Activated T-cell treated with anti-CD3 and anti-CD28 coated beads, Interleukin-2, amount 50 U/mL, for 72 hours (primary cell): ENCODE results near the gene CCDC188. TPM values are rescaled to one million over a fixed set of nuclear protein-coding genes. Genes with fewer than 3 reads are reported as not detected.

Experiments used
- ATAC-seq, 2 donors: fragments of 150-1000 bp; cut with Tn5 transposase; replicated peaks in 1 of 2; 2 replicates each; pipeline ENCODE4 v1.10.0; 2021; ENCODE audit warnings: moderate library complexity in 2 of 2, mild to moderate bottlenecking in 1 of 2
- DNase-seq, 2 donors: peaks; one replicate each; pipeline ENCODE4 v3.0.0; 2021 to 2022; ENCODE audit warnings: mixed read lengths in 1 of 2
- H3K27ac Mint-ChIP-seq: one replicate; pipeline ENCODE4 v1.8.0; 2022; ENCODE audit warnings: mild to moderate bottlenecking, moderate library complexity, mixed read lengths
- H3K27me3 Mint-ChIP-seq: one replicate; pipeline ENCODE4 v1.8.0; 2022; ENCODE audit warnings: low read depth, mixed read lengths
- H3K36me3 Mint-ChIP-seq, 2 donors: one replicate each; pipeline ENCODE4 v1.8.0; 2022; ENCODE audit warnings: mixed read lengths in 2 of 2, mild to moderate bottlenecking in 1 of 2; ENCODE audit not compliant: insufficient read depth in 2 of 2
- H3K4me1 Mint-ChIP-seq: one replicate; pipeline ENCODE4 v1.8.0; 2022; ENCODE audit warnings: low read depth, mixed read lengths
- H3K4me3 Mint-ChIP-seq, 2 donors: one replicate each; pipeline ENCODE4 v1.8.0; 2022; ENCODE audit warnings: mild to moderate bottlenecking in 2 of 2, mixed read lengths in 2 of 2, moderate library complexity in 2 of 2
- H3K9me3 Mint-ChIP-seq, 2 donors: one replicate each; pipeline ENCODE4 v1.8.0; 2022; ENCODE audit warnings: mixed read lengths in 2 of 2
- total RNA-seq, 2 donors: library from RNA; stranded (reverse); gene quantifications; one replicate each; pipeline ENCODE4 v1.2.3, GENCODE V29; 2022

CCDC188 gene
- total RNA-seq, 2 donors from 2014 or later = not detected

GRCh38 chr22:20145832-20146223 is 5.0 kb downstream of the CCDC188 start:
- Mint-ChIP-seq H3K4me3 (no peak overlapping the region), H3K27ac (no peak overlapping the region), H3K4me1 (no peaks in the 10 kb centered on the region), H3K9me3 (no peaks in the 10 kb centered on the region), H3K36me3 (no peaks in the 10 kb centered on the region), H3K27me3 (no peaks in the 10 kb centered on the region)
- no peak for ATAC-seq
- DNase-seq = no peak

DNA sequence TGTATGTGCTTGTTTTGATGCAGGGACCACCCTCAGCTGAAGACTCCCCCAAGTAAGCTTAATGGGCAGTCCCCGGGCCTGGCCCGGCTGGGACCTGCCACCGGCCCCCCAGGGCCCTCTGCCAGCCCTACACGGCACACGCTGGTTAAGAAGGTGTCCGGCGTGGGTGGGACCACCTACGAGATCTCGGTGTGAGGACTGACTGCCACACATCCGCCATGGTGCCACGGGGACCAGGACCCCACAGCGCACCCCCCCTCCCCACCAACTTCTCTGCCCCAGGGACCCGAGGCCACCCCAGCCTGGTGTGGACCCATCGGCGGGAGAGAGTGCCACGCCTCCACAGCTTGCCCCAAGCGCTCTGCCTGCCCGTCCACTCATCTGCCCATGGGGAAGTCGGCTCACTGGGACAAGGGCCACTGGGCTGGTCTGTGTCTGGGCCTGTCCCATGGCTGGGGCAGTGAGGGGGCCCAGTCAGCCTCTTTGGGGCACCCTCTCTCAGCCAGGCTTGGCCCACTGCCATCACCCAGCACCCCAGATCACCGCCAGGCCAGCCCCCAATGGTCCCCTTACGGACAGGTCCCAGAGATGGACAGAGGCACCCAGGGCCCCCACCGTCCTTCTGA is 5.5 kb downstream of the CCDC188 start:
- no peaks in the 10 kb centered on the region for H3K36me3 Mint-ChIP-seq
- H3K4me1 Mint-ChIP-seq = no peaks in the 10 kb centered on the region
- no peak overlapping the region for H3K27ac Mint-ChIP-seq
- H3K27me3 Mint-ChIP-seq = no peaks in the 10 kb centered on the region
- no peak overlapping the region for H3K4me3 Mint-ChIP-seq
- no peak for DNase-seq
- no peak for ATAC-seq
- no peaks in the 10 kb centered on the region for H3K9me3 Mint-ChIP-seq

DNA sequence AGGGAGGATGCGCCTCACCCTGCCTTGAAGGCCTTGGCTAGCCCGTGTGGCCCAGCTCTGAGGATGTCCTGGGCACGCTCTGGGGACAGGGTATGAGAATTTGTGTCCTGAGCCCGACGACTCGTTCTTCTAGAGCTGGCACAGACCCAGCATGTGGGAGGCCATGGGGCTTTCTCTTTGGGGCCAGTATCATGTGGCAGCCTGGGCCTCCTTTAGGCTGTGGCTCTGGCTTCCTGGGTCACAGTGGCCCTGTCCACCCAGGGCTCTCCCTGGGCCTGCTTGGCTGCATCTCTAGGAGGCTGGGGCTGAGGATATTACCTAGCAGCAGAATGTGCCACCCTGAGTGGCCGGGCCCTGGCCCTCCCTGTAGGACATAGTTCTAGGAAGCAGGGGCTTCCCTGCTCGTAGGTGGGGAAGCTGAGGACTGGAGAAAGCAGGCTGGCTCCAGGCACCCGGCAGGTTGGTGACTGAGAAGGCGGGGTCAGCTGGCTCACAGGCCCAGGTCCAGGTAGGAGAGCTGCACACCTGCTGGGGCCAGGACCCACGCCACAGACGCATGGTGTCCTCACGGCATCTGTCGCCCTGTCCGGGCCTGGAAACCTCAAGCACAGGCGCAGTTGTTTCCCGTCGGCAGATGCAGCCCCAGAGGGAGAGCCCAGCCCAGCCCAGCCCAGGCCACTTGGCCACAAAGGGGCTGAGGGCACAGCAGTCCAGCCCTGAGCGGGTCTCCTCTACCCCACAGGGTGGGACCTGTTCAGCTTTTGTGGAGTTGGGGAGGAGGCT is 6.8 kb downstream of the CCDC188 start:
- DNase-seq (no peak), ATAC-seq (no peak)
- Mint-ChIP-seq H3K9me3 (no peaks in the 10 kb centered on the region), H3K4me1 (no peaks in the 10 kb centered on the region), H3K36me3 (no peaks in the 10 kb centered on the region), H3K27ac (no peak overlapping the region), H3K4me3 (no peak overlapping the region), H3K27me3 (no peaks in the 10 kb centered on the region)

DNA sequence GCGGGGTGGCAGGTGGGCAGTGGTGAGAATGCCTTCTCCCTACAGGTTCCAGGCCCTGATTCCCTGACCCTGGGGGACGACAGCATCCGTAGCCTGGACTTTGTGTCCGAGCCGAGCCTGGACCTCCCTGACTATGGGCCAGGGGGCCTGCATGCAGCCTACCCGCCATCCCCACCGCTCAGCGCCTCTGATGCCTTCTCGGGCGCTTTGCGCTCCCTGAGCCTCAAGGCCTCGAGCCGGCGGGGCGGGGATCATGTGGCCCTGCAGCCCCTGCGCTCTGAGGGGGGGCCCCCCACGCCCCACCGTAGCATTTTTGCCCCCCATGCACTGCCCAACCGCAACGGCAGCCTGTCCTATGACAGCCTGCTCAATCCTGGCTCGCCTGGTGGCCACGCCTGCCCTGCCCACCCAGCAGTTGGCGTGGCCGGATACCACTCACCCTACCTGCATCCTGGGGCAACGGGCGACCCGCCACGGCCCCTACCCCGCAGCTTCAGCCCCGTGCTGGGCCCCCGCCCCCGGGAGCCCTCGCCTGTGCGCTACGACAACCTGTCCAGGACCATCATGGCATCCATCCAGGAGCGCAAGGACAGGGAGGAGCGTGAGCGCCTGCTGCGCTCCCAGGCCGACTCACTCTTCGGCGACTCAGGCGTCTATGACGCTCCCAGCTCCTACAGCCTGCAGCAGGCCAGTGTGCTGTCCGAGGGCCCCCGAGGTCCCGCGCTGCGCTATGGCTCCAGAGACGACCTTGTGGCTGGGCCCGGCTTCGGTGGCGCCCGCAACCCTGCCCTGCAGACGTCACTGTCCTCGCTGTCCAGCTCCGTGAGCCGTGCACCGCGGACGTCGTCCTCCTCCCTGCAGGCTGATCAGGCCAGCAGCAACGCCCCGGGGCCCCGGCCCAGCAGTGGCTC is 7.9 kb downstream of the CCDC188 start:
- H3K27me3 Mint-ChIP-seq = no peaks in the 10 kb centered on the region
- no peaks in the 10 kb centered on the region for H3K9me3 Mint-ChIP-seq
- no peaks in the 10 kb centered on the region for H3K4me1 Mint-ChIP-seq
- DNase-seq (no peak), ATAC-seq (no peak)
- no peak overlapping the region for H3K27ac Mint-ChIP-seq
- H3K4me3 Mint-ChIP-seq = no peak overlapping the region
- no peaks in the 10 kb centered on the region for H3K36me3 Mint-ChIP-seq

DNA sequence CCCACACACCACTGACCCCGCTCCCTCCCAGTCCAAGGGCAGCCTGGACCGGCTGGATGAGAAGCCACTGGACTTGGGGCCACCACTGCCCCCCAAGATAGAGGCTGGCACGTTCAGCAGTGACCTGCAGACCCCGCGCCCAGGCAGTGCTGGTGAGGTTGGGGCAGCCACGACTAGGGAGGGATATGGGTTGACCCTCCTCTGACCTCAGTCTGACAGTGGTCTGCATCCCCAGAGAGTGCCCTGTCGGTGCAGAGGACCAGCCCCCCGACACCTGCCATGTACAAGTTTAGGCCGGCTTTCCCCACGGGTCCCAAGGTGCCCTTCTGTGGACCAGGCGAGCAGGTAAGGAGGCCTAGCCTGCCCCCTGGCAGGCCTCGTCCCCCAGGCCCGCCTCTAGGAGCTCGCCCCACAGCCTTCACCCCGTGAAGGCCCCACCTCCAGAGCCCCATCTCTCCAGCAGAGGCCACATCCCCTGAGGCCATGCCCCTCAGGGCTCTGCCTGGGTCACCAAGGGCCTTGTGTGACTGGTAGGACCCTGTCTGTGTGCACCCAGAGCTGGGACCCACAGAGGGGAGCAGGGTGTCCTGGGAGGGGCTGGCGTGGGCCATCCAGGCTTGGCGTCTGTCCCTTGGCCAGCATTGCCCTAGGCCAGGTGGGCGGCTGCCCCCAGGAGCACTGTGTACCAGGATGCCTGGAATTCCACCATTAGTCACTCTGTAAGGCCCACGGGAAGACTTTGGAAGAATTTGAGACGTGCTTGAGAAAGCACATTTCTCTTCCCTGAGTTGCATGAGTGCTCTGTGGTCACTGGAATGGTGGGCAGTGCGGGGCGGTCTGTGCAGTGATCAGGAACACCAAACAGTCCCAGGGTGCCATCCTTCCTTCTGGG is 9.4 kb downstream of the CCDC188 start:
- DNase-seq (no peak), ATAC-seq (no peak)
- H3K27me3 Mint-ChIP-seq = no peaks in the 10 kb centered on the region
- no peak overlapping the region for H3K4me3 Mint-ChIP-seq
- no peak overlapping the region for H3K27ac Mint-ChIP-seq
- no peaks in the 10 kb centered on the region for H3K36me3 Mint-ChIP-seq
- peaks cover under 1% of the 10 kb centered on the region for H3K4me1 Mint-ChIP-seq
- H3K9me3 Mint-ChIP-seq = no peaks in the 10 kb centered on the region

GRCh38 chr22:20140521-20140964 is 10.3 kb downstream of the CCDC188 start:
- H3K4me3 Mint-ChIP-seq = no peak overlapping the region
- no peak for ATAC-seq
- H3K9me3 Mint-ChIP-seq = no peaks in the 10 kb centered on the region
- H3K36me3 Mint-ChIP-seq = no peaks in the 10 kb centered on the region
- H3K27ac Mint-ChIP-seq = no peak overlapping the region
- no peak for DNase-seq
- no peaks in the 10 kb centered on the region for H3K27me3 Mint-ChIP-seq
- peaks cover 5% of the 10 kb centered on the region for H3K4me1 Mint-ChIP-seq

GRCh38 chr22:20140107-20140445 is 10.8 kb downstream of the CCDC188 start:
- ATAC-seq (no peak), DNase-seq (no peak)
- Mint-ChIP-seq H3K27me3 (no peaks in the 10 kb centered on the region), H3K4me3 (no peak overlapping the region), H3K9me3 (no peaks in the 10 kb centered on the region), H3K27ac (no peak overlapping the region), H3K36me3 (no peaks in the 10 kb centered on the region), H3K4me1 (peaks cover 5% of the 10 kb centered on the region)

DNA sequence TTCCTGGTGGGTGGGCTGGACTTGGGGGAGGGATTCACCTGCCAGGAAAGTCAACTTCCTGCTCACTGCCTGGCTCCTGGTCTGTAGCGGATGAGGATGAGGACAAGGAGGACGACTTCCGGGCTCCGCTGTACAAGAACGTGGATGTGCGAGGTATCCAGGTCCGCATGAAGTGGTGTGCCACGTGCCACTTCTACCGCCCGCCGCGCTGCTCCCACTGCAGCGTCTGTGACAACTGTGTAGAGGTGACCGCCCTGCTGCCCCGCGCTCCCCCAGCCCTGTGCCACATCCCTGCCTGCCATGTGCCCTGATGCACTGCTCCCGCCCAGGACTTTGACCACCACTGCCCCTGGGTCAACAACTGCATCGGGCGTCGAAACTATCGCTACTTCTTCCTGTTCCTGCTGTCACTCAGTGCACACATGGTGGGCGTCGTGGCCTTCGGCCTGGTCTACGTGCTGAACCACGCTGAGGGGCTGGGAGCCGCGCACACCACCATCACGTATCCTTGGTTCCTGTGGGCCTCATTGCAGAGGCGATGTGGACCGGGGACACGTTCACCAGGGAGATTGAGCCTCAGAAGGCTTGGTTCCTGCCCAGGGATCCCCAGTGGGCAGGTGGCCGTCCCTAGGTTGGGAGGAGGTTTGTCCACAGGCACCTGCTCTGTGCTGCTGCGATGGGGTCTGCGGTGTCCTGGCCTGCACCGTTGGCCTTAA is 11.3 kb downstream of the CCDC188 start:
- DNase-seq = no peak
- Mint-ChIP-seq H3K27ac (no peak overlapping the region), H3K4me3 (no peak overlapping the region), H3K27me3 (no peaks in the 10 kb centered on the region), H3K4me1 (peaks cover 6% of the 10 kb centered on the region), H3K9me3 (no peaks in the 10 kb centered on the region), H3K36me3 (no peaks in the 10 kb centered on the region)
- ATAC-seq = no peak

DNA sequence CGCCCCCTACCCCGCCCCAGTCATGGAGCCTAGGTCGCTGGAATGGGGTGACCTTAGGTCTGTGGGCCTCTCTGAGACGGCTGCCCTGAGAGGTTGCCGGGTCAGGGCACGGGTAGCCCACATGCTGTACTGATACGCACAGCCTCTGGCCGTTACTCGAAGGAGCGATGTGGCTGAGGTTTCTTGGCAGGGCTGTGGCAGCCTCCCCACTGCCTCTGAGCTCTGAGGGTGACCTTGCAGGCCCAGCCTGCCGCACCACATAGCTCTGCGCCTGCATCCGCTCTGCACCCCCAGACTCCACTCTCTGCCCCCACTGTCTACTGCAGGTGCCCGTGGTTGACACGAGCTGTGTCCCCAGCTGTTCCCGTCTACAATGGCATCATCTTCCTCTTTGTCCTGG is 12.0 kb downstream of the CCDC188 start:
- Mint-ChIP-seq H3K27me3 (no peaks in the 10 kb centered on the region), H3K27ac (no peak overlapping the region), H3K4me1 (peaks cover 13% of the 10 kb centered on the region), H3K9me3 (no peaks in the 10 kb centered on the region), H3K4me3 (no peak overlapping the region), H3K36me3 (no peaks in the 10 kb centered on the region)
- DNase-seq = no peak
- no peak for ATAC-seq

- Mint-ChIP-seq H3K36me3 (no peaks in the 10 kb centered on the region), H3K27me3 (no peaks in the 10 kb centered on the region), H3K4me3 (no peak overlapping the region), H3K9me3 (no peaks in the 10 kb centered on the region), H3K4me1 (peaks cover 18% of the 10 kb centered on the region), H3K27ac (no peak overlapping the region)
- no peak for DNase-seq
- ATAC-seq = no peak
These were observed 12.5 kb downstream of the CCDC188 start for GRCh38 chr22:20138417-20138738.

GRCh38 chr22:20137671-20138416 is 13.0 kb downstream of the CCDC188 start:
- no peak for DNase-seq
- no peaks in the 10 kb centered on the region for H3K27me3 Mint-ChIP-seq
- peaks cover 23% of the 10 kb centered on the region for H3K4me1 Mint-ChIP-seq
- H3K36me3 Mint-ChIP-seq = no peaks in the 10 kb centered on the region
- H3K9me3 Mint-ChIP-seq = no peaks in the 10 kb centered on the region
- ATAC-seq = no peak
- H3K27ac Mint-ChIP-seq = no peak overlapping the region
- no peak overlapping the region for H3K4me3 Mint-ChIP-seq

DNA sequence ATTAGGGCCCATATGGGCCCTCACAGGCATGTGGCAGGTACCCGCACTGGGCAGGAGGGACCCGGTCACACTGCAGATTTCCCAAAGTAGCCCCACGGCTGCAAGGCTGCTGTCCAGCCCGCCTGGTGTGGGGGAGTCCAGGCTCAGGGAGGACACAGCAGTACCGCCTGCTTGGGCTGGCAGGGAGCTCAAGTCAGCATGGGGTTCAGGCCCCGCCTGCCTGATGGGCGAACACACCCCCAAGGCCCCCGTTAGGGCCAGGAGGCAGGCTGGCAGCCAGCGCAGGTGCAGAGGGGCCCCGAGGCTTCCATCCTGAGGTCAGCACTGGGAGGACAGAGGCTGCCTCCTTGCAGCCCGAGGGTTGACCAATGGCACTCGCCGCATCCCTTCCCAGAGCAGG is 13.7 kb downstream of the CCDC188 start:
- no peaks in the 10 kb centered on the region for H3K36me3 Mint-ChIP-seq
- no peak overlapping the region for H3K27ac Mint-ChIP-seq
- H3K4me1 Mint-ChIP-seq = peaks cover 28% of the 10 kb centered on the region
- H3K4me3 Mint-ChIP-seq = no peak overlapping the region
- H3K27me3 Mint-ChIP-seq = no peaks in the 10 kb centered on the region
- DNase-seq = no peak
- no peak for ATAC-seq
- no peaks in the 10 kb centered on the region for H3K9me3 Mint-ChIP-seq
